ENCODE measurements around the gene TNFRSF19.
"Not testable (repeated sequence)": the region's sequence is repeated elsewhere in the genome, so short reads cannot be mapped to it uniquely, and the experiment has no call there.

Gene TNFRSF19

GRCh38 chr13:23655321-23655720 is 85.1 kb downstream of the TNFRSF19 start:
- DNase-seq (ENCODE audit: low spot score), result no peak

GRCh38 chr13:23656637-23657371 is 86.6 kb downstream of the TNFRSF19 start:
- DNase-seq (ENCODE audit: low spot score), result peak; percentile 51

GRCh38 chr13:23658929-23659541 is 88.8 kb downstream of the TNFRSF19 start:
- no peak for DNase-seq (ENCODE audit: low spot score)

GRCh38 chr13:23660249-23660648 is 90.0 kb downstream of the TNFRSF19 start:
- no peak for DNase-seq (ENCODE audit: low spot score)

GRCh38 chr13:23666582-23666981 is 96.4 kb downstream of the TNFRSF19 start:
- no peak for DNase-seq (ENCODE audit: low spot score)

- no peak for DNase-seq (ENCODE audit: low spot score)
Observed at GRCh38 chr13:23667750-23668149, 97.5 kb downstream of the TNFRSF19 start.

- DNase-seq (ENCODE audit: low spot score), result no peak
Observed at GRCh38 chr13:23668562-23668961, 98.3 kb downstream of the TNFRSF19 start.

- no peak for DNase-seq (ENCODE audit: low spot score)
Observed at GRCh38 chr13:23670793-23671192, 100.6 kb downstream of the TNFRSF19 start.

- no peak for DNase-seq (ENCODE audit: low spot score)
Observed at GRCh38 chr13:23671377-23671776, 101.2 kb downstream of the TNFRSF19 start.

GRCh38 chr13:23671897-23672296 is 101.7 kb downstream of the TNFRSF19 start:
- DNase-seq (ENCODE audit: low spot score), result no peak

GRCh38 chr13:23672616-23673015 is 102.4 kb downstream of the TNFRSF19 start:
- DNase-seq (ENCODE audit: low spot score), result no peak

GRCh38 chr13:23673354-23673753 is 103.1 kb downstream of the TNFRSF19 start:
- DNase-seq (ENCODE audit: low spot score), result peak; percentile 77

- DNase-seq (ENCODE audit: low spot score), result no peak
Observed at GRCh38 chr13:23673867-23674605, 103.8 kb downstream of the TNFRSF19 start.

GRCh38 chr13:23674795-23675640 is 104.8 kb downstream of the TNFRSF19 start:
- DNase-seq (ENCODE audit: low spot score), result no peak

- DNase-seq (ENCODE audit: low spot score), result not testable (repeated sequence)
Observed at GRCh38 chr13:23677679-23678288, 107.6 kb downstream of the TNFRSF19 start.

GRCh38 chr13:23678795-23679194 is 108.6 kb downstream of the TNFRSF19 start:
- no peak for DNase-seq (ENCODE audit: low spot score)

GRCh38 chr13:23679220-23679619 is 109.0 kb downstream of the TNFRSF19 start:
- DNase-seq (ENCODE audit: low spot score), result no peak

GRCh38 chr13:23680845-23681669 is 110.8 kb downstream of the TNFRSF19 start:
- no peak for DNase-seq (ENCODE audit: low spot score)

- DNase-seq (ENCODE audit: low spot score), result no peak
Observed at GRCh38 chr13:23683084-23683483, 112.9 kb downstream of the TNFRSF19 start.

GRCh38 chr13:23684647-23685046 is 114.4 kb downstream of the TNFRSF19 start:
- DNase-seq (ENCODE audit: low spot score), result no peak

- no peak for DNase-seq (ENCODE audit: low spot score)
Observed at GRCh38 chr13:23685416-23685815, 115.2 kb downstream of the TNFRSF19 start.
